ENCODE measurements around the gene TSPEAR.

The TSPEAR gene

GRCh38 chr21:44521928-44522752 lies 189.2 kb downstream of the TSPEAR start:
- H3K9me3 ChIP-seq (ENCODE audit: control insufficient read depth, low read length): peaks cover 3% of the 10 kb centered on the region
- H3K4me3 ChIP-seq (ENCODE audit: extremely low read depth, insufficient read depth, low read length, poor library complexity, severe bottlenecking): no peak overlapping the region
- H3K36me3 ChIP-seq (ENCODE audit: control insufficient read depth, insufficient read depth, low read length): no peaks in the 10 kb centered on the region
- WGBS, 2 experiments (ENCODE audit: insufficient coverage in 2 of 2): 91 to 93% methylated on average over 28 to 32 of the region's 33 CpGs
- no peak overlapping the region for H3K27ac ChIP-seq (ENCODE audit: low read depth, low read length, severe bottlenecking)
- H3K4me1 ChIP-seq (ENCODE audit: control insufficient read depth, insufficient read depth, low read length, poor library complexity, severe bottlenecking): peaks cover 3% of the 10 kb centered on the region

GRCh38 chr21:44521301-44521927 lies 190.0 kb downstream of the TSPEAR start:
- H3K27ac ChIP-seq (ENCODE audit: low read depth, low read length, severe bottlenecking): no peak overlapping the region
- WGBS, 2 experiments (ENCODE audit: insufficient coverage in 2 of 2): 93 to 95% methylated on average over 21 of the region's 22 CpGs
- H3K9me3 ChIP-seq (ENCODE audit: control insufficient read depth, low read length): peaks cover 3% of the 10 kb centered on the region

GRCh38 chr21:44520326-44521300 lies 190.8 kb downstream of the TSPEAR start:
- peaks cover 3% of the 10 kb centered on the region for H3K4me1 ChIP-seq (ENCODE audit: control insufficient read depth, insufficient read depth, low read length, poor library complexity, severe bottlenecking)
- H3K27ac ChIP-seq (ENCODE audit: low read depth, low read length, severe bottlenecking): no peak overlapping the region
- 88 to 90% methylated on average over 27 to 31 of the region's 31 CpGs for WGBS, 2 experiments (ENCODE audit: insufficient coverage in 2 of 2)
- H3K36me3 ChIP-seq (ENCODE audit: control insufficient read depth, insufficient read depth, low read length): no peaks in the 10 kb centered on the region
- peaks cover 3% of the 10 kb centered on the region for H3K9me3 ChIP-seq (ENCODE audit: control insufficient read depth, low read length)
- H3K4me3 ChIP-seq (ENCODE audit: extremely low read depth, insufficient read depth, low read length, poor library complexity, severe bottlenecking): no peak overlapping the region

More at GRCh38 chr21:44521301-44521927, 190.0 kb downstream of the TSPEAR start:
- peaks cover 3% of the 10 kb centered on the region for H3K4me1 ChIP-seq (ENCODE audit: control insufficient read depth, insufficient read depth, low read length, poor library complexity, severe bottlenecking)
- H3K36me3 ChIP-seq (ENCODE audit: control insufficient read depth, insufficient read depth, low read length): no peaks in the 10 kb centered on the region
- no peak overlapping the region for H3K4me3 ChIP-seq (ENCODE audit: extremely low read depth, insufficient read depth, low read length, poor library complexity, severe bottlenecking)

- Histone ChIP-seq H3K4me3 (ENCODE audit: extremely low read depth, insufficient read depth, low read length, poor library complexity, severe bottlenecking) (no peak overlapping the region), H3K9me3 (ENCODE audit: control insufficient read depth, low read length) (peaks cover 3% of the 10 kb centered on the region), H3K27ac (ENCODE audit: low read depth, low read length, severe bottlenecking) (no peak overlapping the region), H3K36me3 (ENCODE audit: control insufficient read depth, insufficient read depth, low read length) (no peaks in the 10 kb centered on the region), H3K4me1 (ENCODE audit: control insufficient read depth, insufficient read depth, low read length, poor library complexity, severe bottlenecking) (peaks cover 3% of the 10 kb centered on the region)
- 92 to 93% methylated on average over 25 to 28 of the region's 28 CpGs for WGBS, 2 experiments (ENCODE audit: insufficient coverage in 2 of 2)
These were observed 191.7 kb downstream of the TSPEAR start for GRCh38 chr21:44519346-44520325.

- no peaks in the 10 kb centered on the region for H3K36me3 ChIP-seq (ENCODE audit: control insufficient read depth, insufficient read depth, low read length)
- H3K27ac ChIP-seq (ENCODE audit: low read depth, low read length, severe bottlenecking): no peak overlapping the region
- WGBS, 2 experiments (ENCODE audit: insufficient coverage in 2 of 2): 89% methylated on average over 9 to 10 of the region's 12 CpGs
- H3K4me1 ChIP-seq (ENCODE audit: control insufficient read depth, insufficient read depth, low read length, poor library complexity, severe bottlenecking): peaks cover 3% of the 10 kb centered on the region
- no peak overlapping the region for H3K4me3 ChIP-seq (ENCODE audit: extremely low read depth, insufficient read depth, low read length, poor library complexity, severe bottlenecking)
- H3K9me3 ChIP-seq (ENCODE audit: control insufficient read depth, low read length): no peaks in the 10 kb centered on the region
These were observed 192.7 kb downstream of the TSPEAR start for GRCh38 chr21:44518686-44519085.

- H3K27ac ChIP-seq (ENCODE audit: low read depth, low read length, severe bottlenecking): no peak overlapping the region
- no peaks in the 10 kb centered on the region for H3K36me3 ChIP-seq (ENCODE audit: control insufficient read depth, insufficient read depth, low read length)
- H3K4me3 ChIP-seq (ENCODE audit: extremely low read depth, insufficient read depth, low read length, poor library complexity, severe bottlenecking): no peak overlapping the region
- WGBS, 2 experiments (ENCODE audit: insufficient coverage in 2 of 2): 92 to 95% methylated on average over 12 to 15 of the region's 15 CpGs
- peaks cover 3% of the 10 kb centered on the region for H3K4me1 ChIP-seq (ENCODE audit: control insufficient read depth, insufficient read depth, low read length, poor library complexity, severe bottlenecking)
- no peaks in the 10 kb centered on the region for H3K9me3 ChIP-seq (ENCODE audit: control insufficient read depth, low read length)
These were observed 194.0 kb downstream of the TSPEAR start for GRCh38 chr21:44517175-44517899.

- Histone ChIP-seq H3K4me1 (ENCODE audit: control insufficient read depth, insufficient read depth, low read length, poor library complexity, severe bottlenecking) (peaks cover 3% of the 10 kb centered on the region), H3K4me3 (ENCODE audit: extremely low read depth, insufficient read depth, low read length, poor library complexity, severe bottlenecking) (no peak overlapping the region), H3K27ac (ENCODE audit: low read depth, low read length, severe bottlenecking) (no peak overlapping the region)
These were observed 194.6 kb downstream of the TSPEAR start for GRCh38 chr21:44516828-44517174.

GRCh38 chr21:44516342-44516741 lies 195.0 kb downstream of the TSPEAR start:
- peaks cover 3% of the 10 kb centered on the region for H3K4me1 ChIP-seq (ENCODE audit: control insufficient read depth, insufficient read depth, low read length, poor library complexity, severe bottlenecking)
- no peak overlapping the region for H3K4me3 ChIP-seq (ENCODE audit: extremely low read depth, insufficient read depth, low read length, poor library complexity, severe bottlenecking)
- WGBS, 2 experiments (ENCODE audit: insufficient coverage in 2 of 2): 93 to 95% methylated on average over 10 to 13 of the region's 13 CpGs
- no peaks in the 10 kb centered on the region for H3K36me3 ChIP-seq (ENCODE audit: control insufficient read depth, insufficient read depth, low read length)
- H3K9me3 ChIP-seq (ENCODE audit: control insufficient read depth, low read length): no peaks in the 10 kb centered on the region
- H3K27ac ChIP-seq (ENCODE audit: low read depth, low read length, severe bottlenecking): no peak overlapping the region

More at GRCh38 chr21:44516828-44517174, 194.6 kb downstream of the TSPEAR start:
- H3K36me3 ChIP-seq (ENCODE audit: control insufficient read depth, insufficient read depth, low read length): no peaks in the 10 kb centered on the region
- no peaks in the 10 kb centered on the region for H3K9me3 ChIP-seq (ENCODE audit: control insufficient read depth, low read length)
- WGBS, 2 experiments (ENCODE audit: insufficient coverage in 2 of 2): 93 to 98% methylated on average over 8 to 10 of the region's 10 CpGs

- Histone ChIP-seq H3K4me1 (ENCODE audit: control insufficient read depth, insufficient read depth, low read length, poor library complexity, severe bottlenecking) (peaks cover under 1% of the 10 kb centered on the region), H3K4me3 (ENCODE audit: extremely low read depth, insufficient read depth, low read length, poor library complexity, severe bottlenecking) (no peak overlapping the region), H3K27ac (ENCODE audit: low read depth, low read length, severe bottlenecking) (no peak overlapping the region), H3K36me3 (ENCODE audit: control insufficient read depth, insufficient read depth, low read length) (no peaks in the 10 kb centered on the region), H3K9me3 (ENCODE audit: control insufficient read depth, low read length) (no peaks in the 10 kb centered on the region)
- WGBS, 2 experiments (ENCODE audit: insufficient coverage in 2 of 2): 89 to 91% methylated on average over 30 to 31 of the region's 32 CpGs
These were observed 195.8 kb downstream of the TSPEAR start for GRCh38 chr21:44515359-44516165.

All from mesodermal cell (in vitro differentiated cells).